ENCODE measurements around the gene UBAC2.

GRCh38 chr13:99356012-99356261 lies 155.3 kb downstream of the UBAC2 start:
- TF ChIP-seq CTCF (IDR thresholded peaks at IDR 0.05) (no peak), EZH2 (IDR thresholded peaks at IDR 0.05) (no peak), EZH2phosphoT487 (IDR thresholded peaks at IDR 0.05) (no peak)

All from neural progenitor cell (in vitro differentiated cells).